ENCODE data around the gene MAPT. TPM values are rescaled to one million over a fixed set of nuclear protein-coding genes. Genes with fewer than 3 reads are reported as not detected.

MAPT gene
- total RNA-seq, 1 experiment from 2014 or later: 8.3 TPM

- H3K27ac ChIP-seq (ENCODE audit: low read depth, low read length, poor library complexity, severe bottlenecking): no peak overlapping the region
- POLR2A ChIA-PET (ENCODE audit: low non-redundant PET): interaction anchor here (0.5 kb wide), 1 partner anchor 193 kb away, joined by 6 read pairs; the partner anchor contains the start of gene KANSL1
- H3K36me3 ChIP-seq (ENCODE audit: insufficient read depth, low read length, poor library complexity, severe bottlenecking): no peaks in the 10 kb centered on the region
- H3K27me3 ChIP-seq (replicated peaks; ENCODE audit: insufficient read depth, low read depth, low read length, poor library complexity): no peaks in the 10 kb centered on the region
- intact Hi-C loops (cut with micrococcal nuclease; ENCODE audit: unreplicated experiment): loop anchor here (5.0 kb wide), 1 partner anchor 212 kb away; no protein-coding TSS in a partner anchor
- no peak for DNase-seq (ENCODE audit: low spot score)
- no peaks in the 10 kb centered on the region for H3K9me3 ChIP-seq (ENCODE audit: low read depth, low read length, poor library complexity, severe bottlenecking)
- CTCF ChIA-PET: no interaction called here
- no peak for TF ChIP-seq EZH2 (IDR thresholded peaks at IDR 0.05; ENCODE audit: borderline replicate concordance, low read depth, low read length, poor library complexity, severe bottlenecking)
- TF ChIP-seq, protein P1, sequence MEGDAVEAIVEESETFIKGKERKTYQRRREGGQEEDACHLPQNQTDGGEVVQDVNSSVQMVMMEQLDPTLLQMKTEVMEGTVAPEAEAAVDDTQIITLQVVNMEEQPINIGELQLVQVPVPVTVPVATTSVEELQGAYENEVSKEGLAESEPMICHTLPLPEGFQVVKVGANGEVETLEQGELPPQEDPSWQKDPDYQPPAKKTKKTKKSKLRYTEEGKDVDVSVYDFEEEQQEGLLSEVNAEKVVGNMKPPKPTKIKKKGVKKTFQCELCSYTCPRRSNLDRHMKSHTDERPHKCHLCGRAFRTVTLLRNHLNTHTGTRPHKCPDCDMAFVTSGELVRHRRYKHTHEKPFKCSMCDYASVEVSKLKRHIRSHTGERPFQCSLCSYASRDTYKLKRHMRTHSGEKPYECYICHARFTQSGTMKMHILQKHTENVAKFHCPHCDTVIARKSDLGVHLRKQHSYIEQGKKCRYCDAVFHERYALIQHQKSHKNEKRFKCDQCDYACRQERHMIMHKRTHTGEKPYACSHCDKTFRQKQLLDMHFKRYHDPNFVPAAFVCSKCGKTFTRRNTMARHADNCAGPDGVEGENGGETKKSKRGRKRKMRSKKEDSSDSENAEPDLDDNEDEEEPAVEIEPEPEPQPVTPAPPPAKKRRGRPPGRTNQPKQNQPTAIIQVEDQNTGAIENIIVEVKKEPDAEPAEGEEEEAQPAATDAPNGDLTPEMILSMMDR (conservative IDR thresholded peaks at IDR 0.05; ENCODE audit: low read depth, low read length): no peak
- no peaks in the 10 kb centered on the region for H3K4me1 ChIP-seq (ENCODE audit: insufficient read depth, low read length, poor library complexity, severe bottlenecking)
- BruUV-seq (replicated peaks): no TSS peak
- no peak overlapping the region for H3K4me3 ChIP-seq (ENCODE audit: low read depth, low read length, poor library complexity, severe bottlenecking)
Measured at GRCh38 chr17:46000292-46000691, 105.9 kb downstream of the MAPT start.

DNA sequence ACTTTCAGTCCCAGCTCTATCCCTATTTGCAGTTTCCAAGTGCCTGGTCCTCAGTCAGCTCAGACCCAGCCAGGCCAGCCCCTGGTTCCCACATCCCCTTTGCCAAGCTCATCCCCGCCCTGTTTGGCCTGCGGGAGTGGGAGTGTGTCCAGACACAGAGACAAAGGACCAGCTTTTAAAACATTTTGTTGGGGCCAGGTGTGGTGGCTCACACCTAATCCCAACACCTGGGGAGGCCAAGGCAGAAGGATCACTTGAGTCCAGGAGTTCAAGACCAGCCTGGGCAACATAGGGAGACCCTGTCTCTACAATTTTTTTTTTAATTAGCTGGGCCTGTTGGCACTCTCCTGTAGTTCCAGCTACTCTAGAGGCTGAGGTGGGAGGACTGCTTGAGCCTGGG lies 106.4 kb downstream of the MAPT start:
- Histone ChIP-seq H3K4me1 (ENCODE audit: insufficient read depth, low read length, poor library complexity, severe bottlenecking) (no peaks in the 10 kb centered on the region), H3K27me3 (replicated peaks; ENCODE audit: insufficient read depth, low read depth, low read length, poor library complexity) (no peaks in the 10 kb centered on the region), H3K4me3 (ENCODE audit: low read depth, low read length, poor library complexity, severe bottlenecking) (no peak overlapping the region), H3K9me3 (ENCODE audit: low read depth, low read length, poor library complexity, severe bottlenecking) (no peaks in the 10 kb centered on the region), H3K36me3 (ENCODE audit: insufficient read depth, low read length, poor library complexity, severe bottlenecking) (no peaks in the 10 kb centered on the region), H3K27ac (ENCODE audit: low read depth, low read length, poor library complexity, severe bottlenecking) (no peak overlapping the region)
- intact Hi-C loops (cut with micrococcal nuclease; ENCODE audit: unreplicated experiment): loop anchor here (5.0 kb wide), 1 partner anchor 212 kb away; no protein-coding TSS in a partner anchor
- ChIA-PET POLR2A (ENCODE audit: low non-redundant PET) (interaction anchor here (0.5 kb wide), 1 partner anchor 192 kb away, joined by 6 read pairs; the partner anchor contains the start of gene KANSL1), CTCF (interaction anchor here (0.6 kb wide), 1 partner anchor 216 kb away, joined by 5 read pairs; no protein-coding TSS in a partner anchor)
- DNase-seq (ENCODE audit: low spot score): no peak
- no peak for TF ChIP-seq EZH2 (IDR thresholded peaks at IDR 0.05; ENCODE audit: borderline replicate concordance, low read depth, low read length, poor library complexity, severe bottlenecking)
- TF ChIP-seq, protein P1 (conservative IDR thresholded peaks at IDR 0.05; ENCODE audit: low read depth, low read length): no peak
- BruUV-seq (replicated peaks): no TSS peak

GRCh38 chr17:46001390-46002310 lies 107.3 kb downstream of the MAPT start:
- POLR2A ChIA-PET (ENCODE audit: low non-redundant PET): no interaction called here
- intact Hi-C loops (cut with micrococcal nuclease; ENCODE audit: unreplicated experiment): loop anchor here (5.0 kb wide), 1 partner anchor 211 kb away; no protein-coding TSS in a partner anchor
- H3K9me3 ChIP-seq (ENCODE audit: low read depth, low read length, poor library complexity, severe bottlenecking): no peaks in the 10 kb centered on the region
- no peak overlapping the region for H3K4me3 ChIP-seq (ENCODE audit: low read depth, low read length, poor library complexity, severe bottlenecking)
- TF ChIP-seq EZH2 (IDR thresholded peaks at IDR 0.05; ENCODE audit: borderline replicate concordance, low read depth, low read length, poor library complexity, severe bottlenecking): no peak
- TF ChIP-seq, protein P1 (conservative IDR thresholded peaks at IDR 0.05; ENCODE audit: low read depth, low read length): no peak
- CTCF ChIA-PET: interaction anchor here (0.6 kb wide), 1 partner anchor 215 kb away, joined by 5 read pairs; no protein-coding TSS in a partner anchor
- no peaks in the 10 kb centered on the region for H3K4me1 ChIP-seq (ENCODE audit: insufficient read depth, low read length, poor library complexity, severe bottlenecking)
- H3K36me3 ChIP-seq (ENCODE audit: insufficient read depth, low read length, poor library complexity, severe bottlenecking): no peaks in the 10 kb centered on the region
- H3K27me3 ChIP-seq (replicated peaks; ENCODE audit: insufficient read depth, low read depth, low read length, poor library complexity): no peaks in the 10 kb centered on the region
- no TSS peak for BruUV-seq (replicated peaks)
- no peak for DNase-seq (ENCODE audit: low spot score)
- no peak overlapping the region for H3K27ac ChIP-seq (ENCODE audit: low read depth, low read length, poor library complexity, severe bottlenecking)

All from A673 (cell line).